Astrocyte (in vitro differentiated cells and primary cell): ENCODE data around the gene RPGRIP1L. TPM values are rescaled to one million over a fixed set of nuclear protein-coding genes. Genes with fewer than 3 reads are reported as not detected.

Source experiments
- DNase-seq: peaks from one replicate; pipeline ENCODE4 v3.0.0-alpha.2; 2010; ENCODE audit warnings: low read depth
- FAIRE-seq: peaks from 2 replicates; lab custom pipeline; 2011; peaks lifted over from hg19 to GRCh38; lab: Jason Lieb, UNC
- H2AFZ ChIP-seq: 2 replicates; pipeline ENCODE4 v1.6.0; 2012; ENCODE audit warnings: low read depth, low read length, inconsistent platforms
- H3K27ac ChIP-seq: 2 replicates; pipeline ENCODE4 v1.5.1; 2011; ENCODE audit warnings: low read depth, low read length, inconsistent platforms
- H3K27me3 ChIP-seq: 2 replicates; pipeline ENCODE4 v1.6.0; 2011; ENCODE audit warnings: low read length, inconsistent platforms; ENCODE audit not compliant: insufficient read depth
- H3K36me3 ChIP-seq: 2 replicates; pipeline ENCODE4 v1.5.1; 2011; ENCODE audit warnings: low read length, inconsistent platforms; ENCODE audit not compliant: insufficient read depth
- H3K4me1 ChIP-seq: 2 replicates; pipeline ENCODE4 v1.5.1; 2011; ENCODE audit warnings: low read length, inconsistent platforms; ENCODE audit not compliant: insufficient read depth
- H3K4me2 ChIP-seq: 2 replicates; pipeline ENCODE4 v1.6.0; 2012; ENCODE audit warnings: low read length, inconsistent platforms
- H3K4me3 ChIP-seq: 2 replicates; pipeline ENCODE4 v1.5.1; 2011; ENCODE audit warnings: low read depth, mild to moderate bottlenecking, low read length, inconsistent platforms; ENCODE audit not compliant: insufficient read depth
- H3K79me2 ChIP-seq: 2 replicates; pipeline ENCODE4 v1.6.0; 2012; ENCODE audit warnings: mild to moderate bottlenecking, low read length, inconsistent platforms; ENCODE audit not compliant: insufficient read depth
- H3K9ac ChIP-seq: 2 replicates; pipeline ENCODE4 v1.6.0; 2012; ENCODE audit warnings: mild to moderate bottlenecking, low read length, inconsistent platforms
- H3K9me3 ChIP-seq: 2 replicates; pipeline ENCODE4 v1.5.1; 2012; ENCODE audit warnings: low read depth, mild to moderate bottlenecking, low read length, inconsistent platforms; ENCODE audit not compliant: insufficient read depth
- H4K20me1 ChIP-seq: 2 replicates; pipeline ENCODE4 v1.6.0; 2012; ENCODE audit warnings: low read length, inconsistent platforms; ENCODE audit not compliant: insufficient read depth
- H3K27ac Mint-ChIP-seq: one replicate; pipeline ENCODE4 v1.8.0; 2021; ENCODE audit warnings: mild to moderate bottlenecking, mixed read lengths; ENCODE audit not compliant: unreplicated experiment
- H3K27me3 Mint-ChIP-seq: one replicate; pipeline ENCODE4 v1.8.0; 2021; ENCODE audit warnings: low read depth, mixed read lengths; ENCODE audit not compliant: unreplicated experiment
- H3K36me3 Mint-ChIP-seq: one replicate; pipeline ENCODE4 v1.8.0; 2021; ENCODE audit warnings: low read depth, mixed read lengths; ENCODE audit not compliant: unreplicated experiment
- H3K4me1 Mint-ChIP-seq: one replicate; pipeline ENCODE4 v1.8.0; 2021; ENCODE audit warnings: low read depth, mixed read lengths; ENCODE audit not compliant: unreplicated experiment
- H3K4me3 Mint-ChIP-seq: one replicate; pipeline ENCODE4 v1.8.0; 2021; ENCODE audit warnings: mild to moderate bottlenecking, moderate library complexity, mixed read lengths; ENCODE audit not compliant: unreplicated experiment
- H3K9me3 Mint-ChIP-seq: one replicate; pipeline ENCODE4 v1.8.0; 2021; ENCODE audit warnings: mild to moderate bottlenecking, mixed read lengths; ENCODE audit not compliant: unreplicated experiment
- EZH2 ChIP-seq: IDR thresholded peaks from 2 replicates; pipeline ENCODE4 v1.6.1; 2012; ENCODE audit warnings: mild to moderate bottlenecking, low read length, inconsistent platforms; ENCODE audit not compliant: insufficient read depth
- total RNA-seq: library from RNA; stranded (reverse); gene quantifications from 2 replicates; pipeline ENCODE4 v1.2.1, GENCODE V29; 2021
- TF ChIP-seq, protein P1 (sequence below): IDR thresholded peaks from 2 replicates; pipeline ENCODE4 v1.5.1; 2011; ENCODE audit warnings: low read depth, mild to moderate bottlenecking, inconsistent platforms, low read length, moderate library complexity; ENCODE audit not compliant: insufficient read depth

RPGRIP1L gene
- total RNA-seq, 1 donor from 2014 or later = 18.1 TPM

DNA sequence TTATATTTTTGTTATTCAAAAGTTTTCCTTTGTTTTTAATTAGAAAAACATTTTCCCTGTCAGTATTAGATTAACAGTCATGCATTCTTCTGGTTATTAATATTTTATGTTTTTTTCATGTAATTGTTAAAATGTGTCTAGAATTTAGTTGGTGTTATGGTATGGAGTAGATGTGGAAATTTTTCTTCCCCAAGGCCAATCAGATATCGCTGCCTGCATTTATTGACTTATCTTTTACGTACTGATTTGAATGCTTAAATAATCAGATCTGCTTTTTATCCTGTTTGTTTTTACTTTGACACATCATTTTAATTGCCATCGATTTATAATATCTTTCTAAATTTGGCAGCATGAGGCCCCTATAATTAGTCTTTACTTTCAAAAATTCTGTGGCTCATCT, 13.9 kb upstream of the RPGRIP1L start:
- TF ChIP-seq EZH2 = no peak
- TF ChIP-seq, protein P1, sequence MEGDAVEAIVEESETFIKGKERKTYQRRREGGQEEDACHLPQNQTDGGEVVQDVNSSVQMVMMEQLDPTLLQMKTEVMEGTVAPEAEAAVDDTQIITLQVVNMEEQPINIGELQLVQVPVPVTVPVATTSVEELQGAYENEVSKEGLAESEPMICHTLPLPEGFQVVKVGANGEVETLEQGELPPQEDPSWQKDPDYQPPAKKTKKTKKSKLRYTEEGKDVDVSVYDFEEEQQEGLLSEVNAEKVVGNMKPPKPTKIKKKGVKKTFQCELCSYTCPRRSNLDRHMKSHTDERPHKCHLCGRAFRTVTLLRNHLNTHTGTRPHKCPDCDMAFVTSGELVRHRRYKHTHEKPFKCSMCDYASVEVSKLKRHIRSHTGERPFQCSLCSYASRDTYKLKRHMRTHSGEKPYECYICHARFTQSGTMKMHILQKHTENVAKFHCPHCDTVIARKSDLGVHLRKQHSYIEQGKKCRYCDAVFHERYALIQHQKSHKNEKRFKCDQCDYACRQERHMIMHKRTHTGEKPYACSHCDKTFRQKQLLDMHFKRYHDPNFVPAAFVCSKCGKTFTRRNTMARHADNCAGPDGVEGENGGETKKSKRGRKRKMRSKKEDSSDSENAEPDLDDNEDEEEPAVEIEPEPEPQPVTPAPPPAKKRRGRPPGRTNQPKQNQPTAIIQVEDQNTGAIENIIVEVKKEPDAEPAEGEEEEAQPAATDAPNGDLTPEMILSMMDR = no peak
- Histone ChIP-seq H2AFZ (no peak overlapping the region), H3K27ac (no peak overlapping the region), H4K20me1 (peaks cover 64% of the 10 kb centered on the region), H3K4me3 (no peak overlapping the region), H3K9ac (no peak overlapping the region), H3K9me3 (no peaks in the 10 kb centered on the region), H3K36me3 (no peaks in the 10 kb centered on the region), H3K4me1 (no peaks in the 10 kb centered on the region), H3K4me2 (no peak overlapping the region), H3K27me3 (no peaks in the 10 kb centered on the region), H3K79me2 (peaks cover 85% of the 10 kb centered on the region)
- DNase-seq (no peak), FAIRE-seq (no peak)
- Mint-ChIP-seq H3K4me1 (peaks cover 8% of the 10 kb centered on the region), H3K27me3 (no peaks in the 10 kb centered on the region), H3K36me3 (no peaks in the 10 kb centered on the region), H3K9me3 (no peaks in the 10 kb centered on the region), H3K27ac (no peak overlapping the region), H3K4me3 (no peak overlapping the region)

DNA sequence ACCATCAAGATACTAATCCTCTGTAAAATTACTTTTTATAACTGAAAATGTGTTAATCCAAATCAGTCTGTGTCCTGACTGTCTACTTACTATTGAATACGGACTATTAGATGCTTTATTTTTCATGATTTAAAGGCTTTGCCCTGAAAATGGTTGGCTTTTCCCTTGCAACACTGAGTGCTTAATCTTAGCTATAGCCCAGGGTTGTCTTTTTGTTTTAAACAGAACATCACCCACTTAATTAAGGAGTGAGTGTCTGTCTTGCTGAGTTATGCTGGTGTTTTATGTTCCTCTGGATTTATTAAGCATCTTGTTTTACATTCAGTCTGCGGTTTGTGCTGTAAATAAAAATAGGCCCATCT, 11.3 kb upstream of the RPGRIP1L start:
- H3K9me3 ChIP-seq = no peaks in the 10 kb centered on the region
- no peaks in the 10 kb centered on the region for H3K36me3 ChIP-seq
- no peaks in the 10 kb centered on the region for H3K27me3 ChIP-seq
- Mint-ChIP-seq H3K27me3 (no peaks in the 10 kb centered on the region), H3K4me3 (no peak overlapping the region), H3K27ac (no peak overlapping the region), H3K9me3 (no peaks in the 10 kb centered on the region), H3K4me1 (peaks cover 8% of the 10 kb centered on the region), H3K36me3 (no peaks in the 10 kb centered on the region)
- DNase-seq = no peak
- no peaks in the 10 kb centered on the region for H3K4me1 ChIP-seq
- H3K27ac ChIP-seq = no peak overlapping the region
- peak; percentile 55 for FAIRE-seq
- H3K4me3 ChIP-seq = no peak overlapping the region
- H2AFZ ChIP-seq = no peak overlapping the region
- no peak for TF ChIP-seq EZH2
- TF ChIP-seq, protein P1 = no peak
- H3K79me2 ChIP-seq = peaks cover 84% of the 10 kb centered on the region
- H3K4me2 ChIP-seq = no peak overlapping the region
- H4K20me1 ChIP-seq = peaks cover 57% of the 10 kb centered on the region
- no peak overlapping the region for H3K9ac ChIP-seq

DNA sequence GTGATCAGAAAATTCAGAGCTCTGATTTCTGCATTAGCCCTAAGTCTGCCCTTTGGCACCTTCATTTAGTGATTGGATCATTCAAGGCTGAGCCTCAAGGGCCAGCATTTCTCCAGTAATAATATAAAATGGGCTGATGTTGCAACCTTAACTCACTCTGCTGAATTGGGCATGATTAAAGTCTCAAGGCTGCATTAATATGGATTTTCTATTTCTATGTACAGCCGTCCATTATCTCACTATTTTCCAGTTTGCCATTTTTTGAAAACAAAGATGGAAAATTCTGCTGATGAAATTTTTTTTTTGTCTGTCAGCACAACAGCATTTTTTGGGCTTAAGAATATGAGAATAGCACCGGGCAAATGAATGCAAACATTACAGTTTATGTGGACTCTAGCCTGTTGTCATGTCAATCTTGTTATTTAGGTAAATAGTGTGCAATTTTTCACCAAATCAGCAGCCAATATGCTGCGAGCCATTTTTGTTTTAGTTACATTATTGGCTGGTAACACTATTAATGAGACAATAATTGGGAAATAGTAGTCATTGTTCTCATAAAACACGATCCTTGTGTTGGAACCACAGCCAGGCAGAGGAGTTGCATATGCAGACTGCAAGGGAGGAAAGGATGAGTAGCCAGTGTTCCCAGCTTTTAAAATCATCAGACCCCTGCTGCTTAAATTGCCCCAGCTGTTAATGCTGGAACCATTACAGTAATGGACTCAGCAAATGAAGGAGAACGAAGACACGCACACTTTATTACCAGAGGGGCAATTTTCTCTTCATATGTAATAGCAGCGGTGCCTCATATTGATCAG, 10.8 kb upstream of the RPGRIP1L start:
- no peak for TF ChIP-seq EZH2
- TF ChIP-seq, protein P1 = no peak
- Histone ChIP-seq H3K4me2 (no peak overlapping the region), H2AFZ (no peak overlapping the region), H3K27me3 (no peaks in the 10 kb centered on the region), H3K9me3 (no peaks in the 10 kb centered on the region), H4K20me1 (peaks cover 57% of the 10 kb centered on the region), H3K79me2 (peaks cover 85% of the 10 kb centered on the region), H3K4me3 (no peak overlapping the region), H3K4me1 (no peaks in the 10 kb centered on the region), H3K36me3 (no peaks in the 10 kb centered on the region), H3K27ac (no peak overlapping the region), H3K9ac (no peak overlapping the region)
- H3K4me1 Mint-ChIP-seq = peaks cover 8% of the 10 kb centered on the region
- peak overlapping the region; percentile 10 for H3K4me3 Mint-ChIP-seq
- no peak for FAIRE-seq
- H3K36me3 Mint-ChIP-seq = no peaks in the 10 kb centered on the region
- no peak overlapping the region for H3K27ac Mint-ChIP-seq
- H3K9me3 Mint-ChIP-seq = no peaks in the 10 kb centered on the region
- no peak for DNase-seq
- H3K27me3 Mint-ChIP-seq = no peaks in the 10 kb centered on the region
